Measurements from ENCODE around the gene RUFY4. TPM values are rescaled to one million over a fixed set of nuclear protein-coding genes. Genes with fewer than 3 reads are reported as not detected.

RUFY4 gene
- total RNA-seq, 6 donors from 2014 or later: 0.15 to 0.51 (median 0.21) TPM; not detected in 2

DNA sequence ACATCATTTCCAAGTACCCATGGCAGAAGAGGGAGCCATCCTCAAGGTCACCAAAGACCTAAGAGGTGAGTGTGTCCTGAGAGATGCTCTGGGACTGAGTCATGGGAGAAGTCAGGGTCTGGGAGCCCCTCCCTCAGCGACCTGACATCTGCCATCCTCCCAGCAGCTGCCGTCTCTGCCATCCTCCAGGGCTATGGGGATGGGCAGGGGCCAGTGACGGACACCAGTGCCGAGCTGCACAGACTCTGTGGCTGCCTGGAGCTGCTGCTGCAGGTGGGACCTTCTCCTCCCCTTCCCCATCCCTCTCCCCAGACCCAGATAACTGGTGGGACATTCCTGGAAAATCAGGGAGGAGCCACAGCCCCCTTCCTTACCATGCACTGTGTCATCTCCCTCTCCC lies 1.5 kb downstream of the RUFY4 start:
- TF ChIP-seq, protein P1, sequence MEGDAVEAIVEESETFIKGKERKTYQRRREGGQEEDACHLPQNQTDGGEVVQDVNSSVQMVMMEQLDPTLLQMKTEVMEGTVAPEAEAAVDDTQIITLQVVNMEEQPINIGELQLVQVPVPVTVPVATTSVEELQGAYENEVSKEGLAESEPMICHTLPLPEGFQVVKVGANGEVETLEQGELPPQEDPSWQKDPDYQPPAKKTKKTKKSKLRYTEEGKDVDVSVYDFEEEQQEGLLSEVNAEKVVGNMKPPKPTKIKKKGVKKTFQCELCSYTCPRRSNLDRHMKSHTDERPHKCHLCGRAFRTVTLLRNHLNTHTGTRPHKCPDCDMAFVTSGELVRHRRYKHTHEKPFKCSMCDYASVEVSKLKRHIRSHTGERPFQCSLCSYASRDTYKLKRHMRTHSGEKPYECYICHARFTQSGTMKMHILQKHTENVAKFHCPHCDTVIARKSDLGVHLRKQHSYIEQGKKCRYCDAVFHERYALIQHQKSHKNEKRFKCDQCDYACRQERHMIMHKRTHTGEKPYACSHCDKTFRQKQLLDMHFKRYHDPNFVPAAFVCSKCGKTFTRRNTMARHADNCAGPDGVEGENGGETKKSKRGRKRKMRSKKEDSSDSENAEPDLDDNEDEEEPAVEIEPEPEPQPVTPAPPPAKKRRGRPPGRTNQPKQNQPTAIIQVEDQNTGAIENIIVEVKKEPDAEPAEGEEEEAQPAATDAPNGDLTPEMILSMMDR (IDR thresholded peaks at IDR 0.05): no peak
- TF ChIP-seq EP300 (IDR thresholded peaks at IDR 0.05): no peak
- no peak for TF ChIP-seq POLR2A (IDR thresholded peaks at IDR 0.05)
- no peak for TF ChIP-seq POLR2AphosphoS5 (IDR thresholded peaks at IDR 0.05)
- ATAC-seq (ENCODE audit: low FRiP score in 2 of 2): no peak
- no peak overlapping the region for H3K4me3 ChIP-seq
- H3K36me3 ChIP-seq: no peaks in the 10 kb centered on the region
- H3K27me3 ChIP-seq: no peaks in the 10 kb centered on the region
- no peak overlapping the region for H3K27ac ChIP-seq
- DNase-seq: peak in 1 of 2 donors; percentile 33
- H3K4me1 ChIP-seq: peaks cover 5 to 14% (median 10%) of the 10 kb centered on the region in 4 donors
- WGBS, 2 donors: 87% methylated on average over 4 of the region's 4 CpGs; no CpG with 5 or more reads in 1 of the 2 donors
- no peaks in the 10 kb centered on the region for H3K9me3 ChIP-seq

DNA sequence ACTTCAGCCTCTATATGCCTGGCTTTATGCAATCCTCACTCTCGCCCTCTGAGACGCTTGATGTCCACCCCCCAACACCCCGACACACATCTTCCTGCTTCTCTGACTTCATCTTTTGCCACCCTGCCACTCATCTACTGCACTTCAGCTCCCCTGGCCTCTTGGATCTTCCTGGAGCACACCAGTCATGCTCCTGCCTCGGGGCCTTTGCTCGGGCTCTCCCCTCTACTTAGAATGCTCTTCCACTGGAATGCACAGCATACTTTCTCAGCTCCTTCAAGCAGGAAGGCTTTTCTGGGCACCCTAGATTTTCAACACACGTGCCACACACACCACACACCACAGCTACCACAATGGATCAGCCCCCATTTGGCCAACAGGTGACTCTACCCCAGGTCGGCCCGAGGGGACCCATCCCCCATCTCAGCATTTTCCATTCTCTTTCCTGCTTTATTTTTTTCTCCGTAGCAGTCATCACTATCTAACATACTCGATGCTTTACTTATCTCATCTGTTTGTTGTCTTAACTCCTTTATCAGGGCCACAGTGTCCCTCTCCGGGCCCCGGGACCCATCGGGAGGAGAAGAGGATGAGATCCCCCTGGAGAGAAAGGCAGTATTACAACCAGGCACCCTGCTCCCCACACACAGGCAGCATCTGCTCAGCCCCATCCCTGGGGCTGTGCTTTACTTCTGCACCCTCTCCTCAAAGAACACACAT lies 2.3 kb downstream of the RUFY4 start:
- Histone ChIP-seq H3K4me3 (no peak overlapping the region), H3K27ac (no peak overlapping the region), H3K27me3 (no peaks in the 10 kb centered on the region), H3K36me3 (no peaks in the 10 kb centered on the region), H3K9me3 (no peaks in the 10 kb centered on the region), H3K4me1 (peaks cover 5 to 14% (median 10%) of the 10 kb centered on the region in 4 donors)
- TF ChIP-seq POLR2A (IDR thresholded peaks at IDR 0.05): no peak
- TF ChIP-seq EP300 (IDR thresholded peaks at IDR 0.05): no peak
- TF ChIP-seq POLR2AphosphoS5 (IDR thresholded peaks at IDR 0.05): no peak
- DNase-seq (no peak), ATAC-seq (ENCODE audit: low FRiP score in 2 of 2) (no peak)
- WGBS, 2 donors: 72 to 75% methylated on average over 13 of the region's 13 CpGs

DNA sequence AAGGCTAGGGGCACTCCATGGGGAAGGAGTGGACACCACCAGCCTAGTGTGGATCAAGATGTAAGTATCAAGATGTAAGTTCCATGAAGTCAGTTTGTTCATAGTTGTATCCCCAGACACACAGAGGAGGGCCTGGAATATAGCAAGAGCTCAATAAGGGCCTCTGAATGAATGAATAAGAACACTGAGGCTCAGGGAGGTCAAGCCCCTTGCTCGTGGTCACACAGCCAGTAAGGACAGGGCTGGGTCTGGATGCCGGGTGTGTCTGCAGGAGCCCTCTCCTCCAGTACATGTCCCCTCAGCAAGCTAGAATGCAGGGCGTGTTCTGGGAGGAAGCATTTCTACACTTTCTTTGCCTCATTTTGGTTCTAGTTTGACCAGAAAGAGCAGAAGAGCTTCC lies 2.9 kb downstream of the RUFY4 start:
- no peaks in the 10 kb centered on the region for H3K9me3 ChIP-seq
- H3K36me3 ChIP-seq: no peaks in the 10 kb centered on the region
- no peak for ATAC-seq (ENCODE audit: low FRiP score in 2 of 2)
- DNase-seq: no peak
- H3K27ac ChIP-seq: no peak overlapping the region
- no peak overlapping the region for H3K4me3 ChIP-seq
- WGBS, 2 donors: 67 to 71% methylated on average over 1 to 3 of the region's 3 CpGs
- no peaks in the 10 kb centered on the region for H3K27me3 ChIP-seq
- TF ChIP-seq, protein P1 (IDR thresholded peaks at IDR 0.05): no peak
- TF ChIP-seq EP300 (IDR thresholded peaks at IDR 0.05): no peak
- no peak for TF ChIP-seq POLR2A (IDR thresholded peaks at IDR 0.05)
- TF ChIP-seq POLR2AphosphoS5 (IDR thresholded peaks at IDR 0.05): no peak
- peaks cover 5 to 11% (median 9%) of the 10 kb centered on the region in 4 donors for H3K4me1 ChIP-seq

DNA sequence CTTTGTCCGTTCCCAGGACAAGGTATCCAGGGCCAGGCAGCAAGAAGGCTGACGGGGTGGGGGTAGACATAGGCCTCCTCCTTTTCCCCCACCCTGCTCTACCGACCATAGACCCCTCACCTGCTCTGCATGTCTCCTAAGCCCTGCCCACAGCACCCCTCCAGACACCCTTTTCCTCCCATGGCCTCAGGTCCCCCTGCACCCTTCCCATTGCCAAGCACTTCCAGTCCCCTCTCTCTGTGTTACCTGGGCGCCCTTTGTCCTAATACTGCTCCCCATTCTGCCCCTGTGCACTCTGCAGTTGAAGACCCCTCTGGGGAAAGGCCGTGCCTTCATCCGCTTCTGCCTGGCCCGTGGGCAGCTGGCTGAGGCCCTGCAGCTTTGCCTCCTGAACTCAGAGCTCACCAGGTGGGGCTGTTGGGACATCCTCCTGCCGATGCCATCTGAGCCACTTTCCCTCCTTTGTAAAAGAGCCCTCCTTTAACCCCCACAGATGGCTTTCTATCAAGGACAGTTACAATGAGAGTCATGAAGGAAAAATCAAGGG lies 3.5 kb downstream of the RUFY4 start:
- 76 to 89% methylated on average over 6 to 8 of the region's 8 CpGs for WGBS, 2 donors
- no peak for DNase-seq
- Histone ChIP-seq H3K27me3 (no peaks in the 10 kb centered on the region), H3K4me1 (peaks cover 4 to 6% (median 5%) of the 10 kb centered on the region in 4 donors), H3K27ac (no peak overlapping the region), H3K9me3 (no peaks in the 10 kb centered on the region), H3K36me3 (no peaks in the 10 kb centered on the region), H3K4me3 (no peak overlapping the region)
- TF ChIP-seq POLR2A (IDR thresholded peaks at IDR 0.05) (no peak), POLR2AphosphoS5 (IDR thresholded peaks at IDR 0.05) (no peak)
- TF ChIP-seq, protein P1 (IDR thresholded peaks at IDR 0.05): no peak
- ATAC-seq (ENCODE audit: low FRiP score in 2 of 2): no peak

DNA sequence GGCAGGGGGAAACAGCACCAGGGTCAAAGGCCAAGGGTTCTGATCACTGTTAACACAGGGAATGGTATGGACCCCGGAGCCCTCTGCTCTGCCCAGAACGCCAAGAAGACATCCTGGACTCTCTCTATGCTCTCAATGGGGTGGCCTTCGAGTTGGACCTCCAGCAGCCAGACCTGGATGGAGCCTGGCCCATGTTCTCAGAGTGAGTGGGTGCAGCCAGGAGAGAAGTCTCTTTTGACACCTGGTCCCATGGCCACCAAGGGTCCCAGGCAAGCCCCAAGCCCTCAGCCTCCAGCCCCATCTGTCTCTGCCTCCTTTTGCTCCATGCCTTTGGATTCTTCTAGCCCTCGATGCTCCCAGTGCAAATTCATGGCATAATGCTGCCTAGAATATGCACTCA lies 4.1 kb downstream of the RUFY4 start:
- H3K27me3 ChIP-seq: no peaks in the 10 kb centered on the region
- H3K4me1 ChIP-seq: peaks cover 4 to 6% (median 5%) of the 10 kb centered on the region in 4 donors
- no peaks in the 10 kb centered on the region for H3K9me3 ChIP-seq
- no peak for DNase-seq
- no peaks in the 10 kb centered on the region for H3K36me3 ChIP-seq
- 77 to 85% methylated on average over 3 to 4 of the region's 4 CpGs for WGBS, 2 donors
- TF ChIP-seq EP300 (IDR thresholded peaks at IDR 0.05) (no peak), POLR2AphosphoS5 (IDR thresholded peaks at IDR 0.05) (no peak), POLR2A (IDR thresholded peaks at IDR 0.05) (no peak)
- TF ChIP-seq, protein P1 (IDR thresholded peaks at IDR 0.05): no peak
- no peak overlapping the region for H3K4me3 ChIP-seq
- no peak for ATAC-seq (ENCODE audit: low FRiP score in 2 of 2)
- no peak overlapping the region for H3K27ac ChIP-seq
